ENCODE measurements around the gene RASIP1. TPM values are rescaled to one million over a fixed set of nuclear protein-coding genes. Genes with fewer than 3 reads are reported as not detected.
"Not testable (repeated sequence)": the region's sequence is repeated elsewhere in the genome, so short reads cannot be mapped to it uniquely, and the experiment has no call there.

RASIP1 gene
- total RNA-seq, 4 donors from 2014 or later, result 4.7 to 16.8 (median 11.4) TPM

DNA sequence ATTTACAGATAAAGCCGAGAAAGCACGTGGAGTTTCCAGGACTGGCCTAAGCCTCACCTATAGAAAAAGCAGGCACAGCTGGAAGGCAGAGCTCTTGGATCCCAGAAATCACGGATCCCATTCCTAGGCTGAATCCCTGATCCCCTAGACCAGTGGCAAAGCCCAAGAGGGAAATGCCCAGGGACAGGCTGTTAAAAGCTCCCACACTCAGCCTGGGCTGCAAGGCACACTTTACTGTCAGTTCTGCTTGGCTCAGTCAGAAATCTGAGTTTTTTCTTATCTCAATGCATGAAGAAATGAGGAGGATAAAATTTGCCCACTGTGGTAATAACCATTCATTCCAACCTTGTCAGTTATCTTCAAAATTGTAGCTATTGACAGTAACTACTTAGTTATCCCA lies 52.6 kb downstream of the RASIP1 start:
- intact Hi-C loops (cut with DNase I; ENCODE audit: low total_unique reads), result no loop called here
- WGBS, 2 donors, result 91 to 93% methylated on average over 3 of the region's 3 CpGs
- H3K4me3 ChIP-seq (ENCODE audit: low read depth, poor library complexity, severe bottlenecking), result no peak overlapping the region
- DNase-seq (ENCODE audit: low spot score in 2 of 2), result no peak
- TF ChIP-seq, protein P1, sequence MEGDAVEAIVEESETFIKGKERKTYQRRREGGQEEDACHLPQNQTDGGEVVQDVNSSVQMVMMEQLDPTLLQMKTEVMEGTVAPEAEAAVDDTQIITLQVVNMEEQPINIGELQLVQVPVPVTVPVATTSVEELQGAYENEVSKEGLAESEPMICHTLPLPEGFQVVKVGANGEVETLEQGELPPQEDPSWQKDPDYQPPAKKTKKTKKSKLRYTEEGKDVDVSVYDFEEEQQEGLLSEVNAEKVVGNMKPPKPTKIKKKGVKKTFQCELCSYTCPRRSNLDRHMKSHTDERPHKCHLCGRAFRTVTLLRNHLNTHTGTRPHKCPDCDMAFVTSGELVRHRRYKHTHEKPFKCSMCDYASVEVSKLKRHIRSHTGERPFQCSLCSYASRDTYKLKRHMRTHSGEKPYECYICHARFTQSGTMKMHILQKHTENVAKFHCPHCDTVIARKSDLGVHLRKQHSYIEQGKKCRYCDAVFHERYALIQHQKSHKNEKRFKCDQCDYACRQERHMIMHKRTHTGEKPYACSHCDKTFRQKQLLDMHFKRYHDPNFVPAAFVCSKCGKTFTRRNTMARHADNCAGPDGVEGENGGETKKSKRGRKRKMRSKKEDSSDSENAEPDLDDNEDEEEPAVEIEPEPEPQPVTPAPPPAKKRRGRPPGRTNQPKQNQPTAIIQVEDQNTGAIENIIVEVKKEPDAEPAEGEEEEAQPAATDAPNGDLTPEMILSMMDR (IDR thresholded peaks at IDR 0.05), result no peak
- TF ChIP-seq POLR2A (IDR thresholded peaks at IDR 0.05), result no peak

- DNase-seq (ENCODE audit: low spot score in 2 of 2); H3K4me3 ChIP-seq (ENCODE audit: low read depth, poor library complexity, severe bottlenecking); intact Hi-C loops (cut with DNase I; ENCODE audit: low total_unique reads): not testable (repeated sequence)
- 92% methylated on average over 7 of the region's 7 CpGs for WGBS, 2 donors
Measured at GRCh38 chr19:48686637-48687036, 53.8 kb downstream of the RASIP1 start.

DNA sequence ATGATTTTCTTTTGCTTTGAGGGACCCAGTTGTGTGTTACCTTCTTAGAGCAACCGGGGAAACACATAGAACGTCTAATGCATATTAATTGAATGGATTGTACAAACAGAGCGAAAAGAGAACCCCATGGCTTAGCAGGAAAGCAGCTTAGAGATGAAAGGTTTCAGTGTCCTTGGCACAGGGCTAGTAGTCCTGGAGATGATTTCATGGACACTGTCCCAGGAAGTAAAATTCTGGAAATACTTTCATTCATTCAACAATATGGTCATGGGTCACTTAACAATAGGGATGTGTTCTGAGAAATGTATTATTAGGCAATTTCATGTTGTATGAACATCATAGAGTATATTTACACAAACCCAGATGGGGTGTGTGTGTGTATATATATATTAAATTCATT lies 54.3 kb downstream of the RASIP1 start:
- TF ChIP-seq, protein P1 (IDR thresholded peaks at IDR 0.05), result no peak
- no peak for TF ChIP-seq POLR2A (IDR thresholded peaks at IDR 0.05)
- no peak overlapping the region for H3K4me3 ChIP-seq (ENCODE audit: low read depth, poor library complexity, severe bottlenecking)
- DNase-seq (ENCODE audit: low spot score in 2 of 2), result no peak
- 79 to 87% methylated on average over 3 of the region's 3 CpGs for WGBS, 2 donors
- intact Hi-C loops (cut with DNase I; ENCODE audit: low total_unique reads), result no loop called here

DNA sequence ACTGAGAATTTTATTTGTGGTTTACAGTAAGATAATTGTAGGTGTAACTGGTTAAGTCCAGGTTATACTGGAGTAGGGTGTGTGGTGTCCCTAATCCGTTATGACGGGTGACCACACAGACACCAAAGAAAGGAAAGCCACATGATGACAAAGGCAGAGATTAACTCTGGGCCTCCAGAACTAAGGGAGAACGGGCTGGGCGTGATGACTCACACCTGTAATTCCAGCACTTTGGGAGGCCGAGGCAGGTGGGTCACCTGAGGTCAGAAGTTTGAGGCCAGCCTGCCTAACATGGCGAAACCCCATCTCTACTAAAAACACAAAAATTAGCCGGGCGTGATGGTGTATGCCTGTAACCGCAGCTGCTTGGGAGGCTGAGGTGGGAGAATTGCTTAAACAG lies 54.8 kb downstream of the RASIP1 start:
- intact Hi-C loops (cut with DNase I; ENCODE audit: low total_unique reads), result no loop called here
- TF ChIP-seq, protein P1 (IDR thresholded peaks at IDR 0.05), result no peak
- H3K4me3 ChIP-seq (ENCODE audit: low read depth, poor library complexity, severe bottlenecking), result no peak overlapping the region
- DNase-seq (ENCODE audit: low spot score in 2 of 2), result no peak
- 80% methylated on average over 9 of the region's 9 CpGs for WGBS, 2 donors

- intact Hi-C loops (cut with DNase I; ENCODE audit: low total_unique reads), result no loop called here
- 65 to 79% methylated on average over 11 of the region's 11 CpGs for WGBS, 2 donors
- TF ChIP-seq, protein P1 (IDR thresholded peaks at IDR 0.05), result no peak
- no peak for TF ChIP-seq POLR2A (IDR thresholded peaks at IDR 0.05)
- H3K4me3 ChIP-seq (ENCODE audit: low read depth, poor library complexity, severe bottlenecking), result no peak overlapping the region
- no peak for DNase-seq (ENCODE audit: low spot score in 2 of 2)
Measured at GRCh38 chr19:48683349-48683748, 57.1 kb downstream of the RASIP1 start.

DNA sequence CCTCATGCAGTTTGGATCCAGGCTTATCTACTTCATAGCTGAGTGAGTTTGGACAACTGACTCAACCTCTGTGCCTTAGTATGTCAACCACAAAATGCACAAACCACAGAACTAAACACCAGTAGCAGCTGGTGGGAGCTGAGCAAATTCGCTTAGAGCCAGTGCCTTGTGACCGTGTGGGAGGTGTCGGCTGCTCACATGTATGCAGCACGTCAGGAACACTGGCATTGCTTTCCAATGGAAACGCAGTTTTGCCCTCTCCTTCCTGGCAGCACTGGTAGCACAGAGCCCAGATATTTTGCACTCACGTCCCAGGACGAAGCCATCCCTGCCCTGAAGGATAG lies 59.3 kb downstream of the RASIP1 start:
- H3K4me3 ChIP-seq (ENCODE audit: low read depth, poor library complexity, severe bottlenecking), result no peak overlapping the region
- WGBS, 2 donors, result 55 to 61% methylated on average over 7 of the region's 7 CpGs
- no peak for DNase-seq (ENCODE audit: low spot score in 2 of 2)
- TF ChIP-seq POLR2A (IDR thresholded peaks at IDR 0.05), result no peak
- TF ChIP-seq, protein P1 (IDR thresholded peaks at IDR 0.05), result no peak
- intact Hi-C loops (cut with DNase I; ENCODE audit: low total_unique reads), result no loop called here

Measured in lower leg skin (tissue), 4 donors.